ENCODE data around the gene FNBP1L.

Gene FNBP1L

DNA sequence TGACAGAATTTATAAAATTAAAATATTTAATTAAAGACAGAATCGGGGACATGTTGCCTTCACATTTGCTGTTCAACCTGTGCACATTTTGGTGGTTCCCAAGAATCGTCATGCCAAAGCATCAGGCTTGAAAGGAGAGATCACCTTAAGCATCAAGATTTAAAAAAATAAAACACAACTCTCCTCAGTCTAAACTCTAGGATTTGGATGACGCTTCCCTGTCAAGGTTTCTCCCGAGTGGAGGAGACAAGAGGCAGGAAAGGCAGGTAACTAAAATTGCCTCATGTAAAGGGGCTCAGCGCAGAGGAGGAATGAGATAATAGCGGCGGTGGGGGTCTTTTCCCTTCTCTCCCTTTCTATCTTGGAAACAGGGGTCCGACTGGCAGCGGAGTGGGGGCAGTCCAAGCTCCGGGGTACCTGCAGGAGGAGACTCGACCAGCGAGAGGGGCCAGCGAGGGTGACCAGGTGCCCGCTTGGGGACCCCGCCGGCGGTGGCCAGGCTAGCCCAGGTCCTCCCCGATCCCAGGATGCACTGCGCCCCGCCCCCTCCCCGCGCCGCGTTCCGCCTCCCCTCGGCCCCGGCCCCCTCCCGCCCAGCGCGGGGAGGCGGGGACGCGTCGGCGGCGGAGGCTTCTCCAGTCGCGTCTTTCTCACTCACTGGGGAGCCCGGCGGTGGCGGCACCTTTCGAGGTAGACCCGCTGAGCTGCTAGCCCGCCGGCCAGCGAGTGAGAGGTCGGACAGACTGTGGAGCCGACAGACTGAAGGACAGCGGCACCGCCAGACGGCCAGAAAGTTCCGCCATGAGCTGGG, at the start of gene FNBP1L:
Gene FNBP1L, plus strand, starts transcription at position 638 of the 811 bp plus-strand sequence. Its CDS starts 164 bp downstream, at position 802.
- DNase-seq (ENCODE audit: low read depth in 2 of 2) = peak in 1 of 2 donors; percentile 41

DNA sequence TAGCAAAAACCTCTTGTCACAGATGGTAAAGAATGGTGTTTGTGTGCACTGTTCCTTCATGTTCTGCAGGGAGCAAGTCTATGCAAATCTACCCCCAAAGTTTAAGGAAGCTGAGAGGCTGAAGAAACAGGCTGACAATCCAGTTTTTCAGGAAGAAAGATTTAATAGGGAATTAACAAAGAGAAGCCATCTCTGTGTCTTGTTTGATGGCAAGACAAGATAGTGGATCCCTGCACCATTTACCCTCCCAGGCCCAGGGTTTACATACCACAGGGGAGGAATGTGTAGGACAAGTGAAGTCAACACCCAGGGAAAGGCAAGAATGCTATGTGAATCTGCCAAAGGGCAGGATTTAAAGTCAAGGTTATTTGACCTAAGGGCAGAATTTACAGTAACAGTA, 48.1 kb upstream of the FNBP1L start:
- DNase-seq (ENCODE audit: low read depth in 2 of 2) = no peak

DNA sequence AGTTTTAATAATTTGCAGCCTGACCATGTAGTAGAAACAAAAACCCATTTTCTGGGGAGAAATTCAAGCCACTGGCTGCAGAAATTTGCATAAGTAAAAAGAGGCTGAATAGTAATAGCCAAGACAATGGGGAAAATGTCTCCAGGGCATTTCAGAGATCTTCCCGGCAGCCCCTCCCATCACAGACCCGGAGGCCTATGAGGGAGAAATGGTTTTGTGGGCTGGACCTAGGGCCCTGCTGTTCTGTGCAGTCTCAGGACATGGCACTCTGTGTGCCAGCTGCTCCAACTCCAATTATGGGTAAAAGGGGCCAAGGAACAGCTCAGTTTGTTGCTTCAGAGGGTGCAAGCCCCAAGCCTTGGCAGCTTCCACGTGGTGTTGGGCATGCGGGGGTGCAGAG, 39.7 kb upstream of the FNBP1L start:
- DNase-seq (ENCODE audit: low read depth in 2 of 2) = no peak

DNA sequence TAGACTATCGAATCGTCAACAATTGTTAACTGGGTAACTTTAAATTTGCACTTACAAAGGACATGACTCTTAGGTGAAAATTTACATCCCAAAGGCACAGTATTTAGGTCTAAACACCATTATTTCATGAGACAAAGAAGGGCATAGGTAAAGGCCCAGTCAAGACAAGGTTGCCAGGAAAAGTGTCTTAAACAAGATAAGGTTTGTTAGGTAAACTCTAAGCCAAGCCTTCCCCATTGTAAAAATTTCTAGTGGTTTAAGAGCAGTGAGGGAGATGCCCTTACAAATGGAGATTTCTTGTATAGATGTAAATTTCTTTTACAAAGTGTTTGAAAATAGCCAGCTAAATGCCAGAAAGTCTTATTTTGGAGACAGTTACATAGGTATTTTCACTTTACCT, 36.9 kb upstream of the FNBP1L start:
- no peak for DNase-seq (ENCODE audit: low read depth in 2 of 2)

DNA sequence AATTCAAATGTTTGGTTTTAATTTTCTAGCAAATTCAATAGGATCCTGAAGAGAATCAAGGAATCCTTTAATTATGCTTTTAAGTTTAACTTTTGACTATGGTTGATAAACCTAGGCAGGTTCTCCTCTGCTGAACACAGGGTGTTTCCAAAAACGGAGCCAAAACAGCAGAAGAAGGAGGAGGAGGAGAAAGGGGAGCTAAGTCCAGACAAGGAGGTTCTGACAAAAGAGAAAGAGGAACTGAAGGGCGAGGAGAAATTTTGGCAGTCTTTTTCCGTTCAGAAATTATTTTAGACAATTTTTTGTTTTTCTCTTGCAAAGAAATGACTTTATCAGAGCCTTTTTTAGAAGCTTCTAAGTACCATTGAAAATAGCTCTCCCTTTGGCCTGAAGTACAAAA, 33.2 kb upstream of the FNBP1L start:
- DNase-seq (ENCODE audit: low read depth in 2 of 2) = no peak

DNA sequence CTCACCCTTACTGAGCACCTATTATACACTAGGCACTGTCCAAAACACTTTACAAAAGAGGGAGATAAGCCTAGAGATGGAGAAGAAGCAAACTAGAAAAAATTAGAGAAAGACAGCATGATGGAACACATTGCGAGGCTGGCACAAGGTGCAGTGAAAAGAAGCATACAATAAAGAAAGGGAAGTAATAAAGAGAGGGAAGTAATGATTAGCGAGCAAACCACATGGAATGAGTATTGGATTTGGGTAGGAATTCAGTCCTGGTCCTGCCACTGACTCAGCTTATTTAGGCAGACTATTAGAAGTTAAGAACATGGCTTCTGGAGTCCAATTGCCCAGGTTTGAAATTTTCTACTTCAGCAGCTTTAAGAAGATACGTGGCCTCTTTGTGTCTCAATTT, 32.6 kb upstream of the FNBP1L start:
- no peak for DNase-seq (ENCODE audit: low read depth in 2 of 2)

DNA sequence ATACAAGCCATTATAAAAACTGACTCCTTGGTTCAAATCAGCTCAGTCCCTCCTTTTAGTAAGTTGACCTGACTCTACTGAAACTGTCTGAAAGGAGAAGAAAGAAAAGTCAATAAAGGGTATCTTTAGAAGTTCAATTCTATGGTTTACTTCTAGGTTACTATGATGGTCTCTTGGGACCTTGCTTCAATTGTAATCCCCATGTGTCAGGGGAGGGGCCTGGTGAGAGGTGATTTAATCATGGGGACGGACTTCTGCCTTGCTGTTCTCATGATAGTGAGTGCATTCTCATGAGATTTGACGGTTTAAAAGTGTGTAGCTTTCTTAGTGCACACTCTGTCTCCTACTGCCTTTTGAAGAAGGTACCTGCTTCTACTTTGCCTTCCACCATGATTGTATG, 31.7 kb upstream of the FNBP1L start:
- no peak for DNase-seq (ENCODE audit: low read depth in 2 of 2)

DNA sequence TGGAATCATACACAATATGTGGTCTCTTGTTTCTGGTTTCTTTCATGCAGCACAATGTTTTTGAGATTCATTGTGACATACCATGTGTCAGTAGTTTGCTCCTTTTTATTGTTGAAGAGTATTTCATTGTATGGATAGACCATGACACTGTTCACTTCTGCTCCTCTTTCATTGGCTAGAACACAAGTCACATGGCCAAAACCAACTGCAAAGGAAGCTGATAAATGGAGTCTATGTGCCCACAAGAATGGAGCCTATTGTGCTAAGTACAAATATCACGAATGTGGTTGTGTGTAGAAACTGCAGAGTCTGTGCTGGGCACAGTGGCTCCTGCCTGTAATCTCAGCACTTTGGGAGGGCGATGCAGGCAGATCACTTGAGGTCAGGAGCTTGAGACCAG, 28.6 kb upstream of the FNBP1L start:
- no peak for DNase-seq (ENCODE audit: low read depth in 2 of 2)

DNA sequence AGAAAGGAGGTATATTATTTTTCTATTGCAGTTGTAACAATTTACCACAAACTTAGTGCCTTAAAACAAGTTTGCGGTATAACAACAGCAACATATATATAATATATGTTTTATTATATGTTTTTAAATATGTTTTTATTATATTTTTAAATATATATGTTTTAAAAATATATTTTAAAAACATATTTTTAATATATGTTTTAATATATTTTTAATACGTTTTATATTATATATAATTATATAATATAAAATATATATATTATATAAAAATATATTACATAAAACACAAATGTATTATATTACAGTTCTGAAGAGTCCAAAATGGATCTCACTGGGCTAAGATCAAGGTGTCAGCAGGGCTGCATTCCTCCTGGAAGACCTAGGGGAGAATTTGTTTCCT, 27.5 kb upstream of the FNBP1L start:
- no peak for DNase-seq (ENCODE audit: low read depth in 2 of 2)

DNA sequence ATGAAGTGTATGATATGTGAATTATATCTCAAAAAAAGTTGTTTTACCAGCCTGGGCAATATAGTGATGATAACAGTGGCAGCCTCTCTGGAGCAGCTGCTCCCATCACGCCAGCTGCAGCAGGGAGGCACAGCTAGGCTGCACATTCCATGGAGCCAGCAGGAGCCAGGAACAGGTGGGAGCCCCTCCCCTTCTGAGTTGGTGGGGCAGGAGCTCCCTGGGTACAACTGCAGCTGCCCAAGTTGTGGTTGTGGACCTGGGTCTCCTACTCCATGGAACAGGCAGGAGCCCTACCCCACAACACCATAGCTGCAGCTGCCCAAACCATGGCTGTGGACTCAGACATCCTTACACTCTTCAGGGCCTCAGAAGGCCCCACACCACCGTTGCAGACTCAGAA, 21.7 kb upstream of the FNBP1L start:
- no peak for DNase-seq (ENCODE audit: low read depth in 2 of 2)

DNA sequence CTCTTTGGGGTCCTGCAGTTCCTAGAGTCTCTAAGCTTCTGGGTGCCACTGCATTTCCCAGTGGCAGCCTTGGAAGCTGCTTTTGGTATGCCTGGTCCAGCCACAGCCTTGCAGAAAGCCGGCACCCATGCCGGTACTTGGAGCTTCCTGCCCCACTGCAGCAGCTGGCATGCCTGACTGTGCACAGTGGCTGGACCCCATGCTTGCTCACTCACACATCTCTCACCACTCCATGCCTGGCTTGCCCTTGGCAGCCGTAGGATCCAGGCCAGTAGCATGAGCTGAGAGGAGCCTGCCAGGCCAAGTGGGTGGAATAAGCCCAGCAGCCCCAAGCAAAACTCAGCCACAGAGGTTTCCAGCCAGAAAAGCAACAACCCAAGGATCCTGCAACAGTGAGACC, 20.3 kb upstream of the FNBP1L start:
- DNase-seq (ENCODE audit: low read depth in 2 of 2) = no peak

DNA sequence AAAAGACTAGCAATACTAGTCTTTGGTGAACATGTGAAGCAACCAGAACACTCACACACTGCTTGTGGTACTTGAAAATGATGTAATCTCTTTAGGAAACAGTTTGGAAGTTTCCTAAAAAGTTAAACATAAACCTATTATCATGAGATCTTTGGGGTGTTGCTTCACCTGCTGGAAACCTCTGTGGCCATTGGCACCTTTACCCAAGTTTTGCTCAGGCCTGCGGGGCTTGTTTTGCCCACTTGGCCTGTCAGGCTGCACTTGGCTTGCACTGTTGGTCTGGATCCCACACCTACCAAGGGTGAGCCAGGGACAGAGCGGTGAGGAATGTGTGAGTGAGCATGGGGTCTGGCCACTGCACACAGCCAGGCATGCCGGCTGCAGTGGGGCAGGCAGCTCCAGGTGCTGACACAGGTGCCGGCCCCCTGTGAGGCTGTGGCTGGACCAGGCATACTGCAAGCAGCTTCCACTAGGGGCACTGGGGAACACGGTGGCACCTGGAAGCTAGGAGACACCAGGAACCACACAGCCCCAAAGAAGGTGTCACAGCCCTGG, 14.4 kb upstream of the FNBP1L start:
- DNase-seq (ENCODE audit: low read depth in 2 of 2) = no peak

DNA sequence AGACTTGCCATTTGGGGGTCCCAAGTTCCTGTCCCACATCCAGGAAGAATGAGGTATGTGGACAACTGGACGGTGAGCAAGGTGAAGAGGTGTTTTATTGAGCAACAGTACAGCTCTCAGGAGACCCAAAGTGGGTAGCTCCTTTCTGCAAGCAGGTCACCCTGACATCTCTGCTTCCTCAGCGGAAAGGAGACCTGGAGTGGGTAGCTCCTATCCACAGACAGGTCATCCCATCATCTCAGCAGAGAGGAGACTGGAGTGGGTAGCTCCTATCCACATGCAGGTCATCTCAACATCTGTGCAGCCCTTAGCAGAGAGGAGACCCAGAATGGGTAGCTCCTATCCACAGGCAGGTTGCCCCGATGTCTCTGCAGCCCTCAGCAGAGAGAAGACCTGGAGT, 13.8 kb upstream of the FNBP1L start:
- no peak for DNase-seq (ENCODE audit: low read depth in 2 of 2)

DNA sequence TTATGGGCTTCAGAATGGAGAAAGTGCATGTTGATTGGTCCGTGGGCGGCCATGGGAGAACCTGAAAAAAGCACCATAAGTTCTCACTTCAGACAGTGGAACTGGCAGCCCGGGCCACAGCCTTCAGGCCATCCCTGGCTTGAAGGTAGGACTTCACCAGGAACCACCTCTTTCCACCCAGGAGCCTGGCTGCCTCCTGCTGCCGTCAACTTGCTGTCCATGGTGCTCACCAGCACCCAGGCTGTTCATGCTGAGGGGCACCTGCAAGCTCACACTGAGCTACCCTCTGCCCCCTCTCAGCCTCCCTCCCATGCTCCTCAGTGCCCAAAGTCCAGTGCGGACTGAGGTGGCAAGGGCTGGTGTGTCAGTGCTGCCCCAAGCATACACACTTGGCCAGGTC, 12.9 kb upstream of the FNBP1L start:
- DNase-seq (ENCODE audit: low read depth in 2 of 2) = no peak

DNA sequence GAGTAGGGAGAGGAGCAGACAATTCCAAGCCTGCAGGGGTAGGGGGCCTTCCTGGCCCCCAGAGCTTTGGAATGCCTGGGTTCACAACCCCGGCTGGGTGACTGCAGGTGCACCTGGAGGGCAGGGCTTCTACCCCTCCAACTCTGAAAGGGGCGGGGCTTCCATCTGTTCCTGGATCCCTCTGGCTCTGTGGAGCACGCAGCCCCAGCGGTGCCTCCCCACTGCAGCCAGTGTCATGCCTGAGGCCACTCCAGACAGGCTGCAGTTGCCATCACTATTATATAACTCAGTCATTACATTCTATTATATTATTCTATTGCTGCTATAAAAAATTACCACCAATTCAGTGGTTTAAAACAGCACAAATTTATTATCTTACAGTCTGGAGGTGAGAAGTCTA, 12.5 kb upstream of the FNBP1L start:
- DNase-seq (ENCODE audit: low read depth in 2 of 2) = no peak

DNA sequence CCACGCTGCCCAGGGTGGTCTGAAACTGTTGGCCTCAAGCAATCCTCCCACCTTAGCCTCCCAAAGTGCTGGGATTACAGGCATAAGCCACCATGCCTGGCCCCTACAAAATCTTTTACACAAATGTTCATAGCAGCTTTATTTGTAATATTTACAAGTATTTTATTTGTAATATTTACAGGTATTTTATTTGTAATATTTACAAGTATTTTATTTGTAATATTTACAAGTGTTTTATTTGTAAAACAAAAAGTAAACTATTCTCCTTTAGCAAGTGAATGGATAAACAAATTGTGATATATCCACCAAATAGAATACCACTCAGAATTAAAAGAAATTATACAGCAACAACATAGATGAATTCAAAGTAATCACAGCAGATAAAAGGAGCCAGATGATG, 11.4 kb upstream of the FNBP1L start:
- no peak for DNase-seq (ENCODE audit: low read depth in 2 of 2)

DNA sequence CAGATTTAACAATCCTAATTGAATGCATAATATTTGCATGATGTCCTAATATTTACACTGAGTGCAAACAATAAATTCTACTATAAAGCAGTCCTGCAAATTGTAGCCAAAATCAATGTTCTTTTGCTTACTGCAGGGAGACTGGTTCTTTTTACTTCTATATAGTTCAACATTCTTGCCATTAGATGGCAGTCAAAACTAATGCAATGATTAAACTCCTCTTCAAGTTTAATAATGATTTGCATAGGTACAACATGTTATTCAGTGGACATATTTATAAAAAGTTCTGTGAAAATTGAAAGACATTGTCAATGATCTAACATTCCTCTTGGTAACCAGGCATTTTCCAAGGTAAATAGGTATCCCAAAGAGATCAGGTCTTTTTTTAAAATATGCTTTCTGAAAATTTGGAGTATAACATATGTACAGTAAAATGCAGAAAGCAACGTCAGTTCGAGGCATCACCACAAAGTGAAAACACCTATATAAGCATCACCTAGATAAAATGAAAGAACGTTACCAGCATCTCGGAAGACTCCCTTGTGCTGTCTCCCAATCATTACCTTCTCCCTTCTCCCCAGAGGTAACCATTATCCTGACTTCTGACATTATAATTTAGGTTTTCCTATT, 9.8 kb upstream of the FNBP1L start:
- no peak for DNase-seq (ENCODE audit: low read depth in 2 of 2)

DNA sequence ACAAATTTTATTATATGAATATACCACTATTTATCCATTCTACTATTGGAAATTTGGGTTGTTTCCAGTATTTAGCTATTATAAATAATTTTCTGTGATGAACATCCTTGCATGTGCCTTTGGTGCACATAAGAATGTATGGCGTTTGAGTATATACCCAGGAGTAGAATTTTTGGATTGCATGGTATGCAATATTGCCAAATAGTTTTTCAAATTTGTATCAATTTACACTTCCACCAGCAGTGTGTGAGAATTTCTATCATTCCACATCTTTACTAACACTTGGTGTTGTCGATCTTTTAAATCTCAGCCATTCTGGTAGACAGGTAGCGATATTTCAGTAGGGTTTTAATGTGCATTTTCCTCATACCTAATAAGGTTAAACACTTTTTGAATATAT, 9.2 kb upstream of the FNBP1L start:
- no peak for DNase-seq (ENCODE audit: low read depth in 2 of 2)

DNA sequence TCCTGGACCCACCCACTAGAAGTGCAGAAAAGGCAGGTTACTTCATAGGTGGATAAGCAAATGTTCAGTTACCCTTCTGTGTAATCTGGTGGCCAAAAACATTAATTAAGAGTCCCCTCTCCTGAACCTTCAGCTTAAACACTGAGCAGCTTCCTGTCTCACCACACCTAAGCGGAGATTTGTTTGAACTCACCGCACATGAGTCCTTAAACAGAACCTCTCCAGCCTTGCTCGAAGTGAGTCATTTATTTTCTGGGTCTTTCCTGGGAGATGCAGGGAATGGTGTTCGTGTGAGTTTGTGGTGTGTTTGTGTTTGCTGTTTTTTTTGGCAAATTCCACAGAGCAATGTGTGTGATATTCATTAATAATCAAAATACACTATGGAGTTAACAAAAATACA, 7.6 kb upstream of the FNBP1L start:
- DNase-seq (ENCODE audit: low read depth in 2 of 2) = no peak

DNA sequence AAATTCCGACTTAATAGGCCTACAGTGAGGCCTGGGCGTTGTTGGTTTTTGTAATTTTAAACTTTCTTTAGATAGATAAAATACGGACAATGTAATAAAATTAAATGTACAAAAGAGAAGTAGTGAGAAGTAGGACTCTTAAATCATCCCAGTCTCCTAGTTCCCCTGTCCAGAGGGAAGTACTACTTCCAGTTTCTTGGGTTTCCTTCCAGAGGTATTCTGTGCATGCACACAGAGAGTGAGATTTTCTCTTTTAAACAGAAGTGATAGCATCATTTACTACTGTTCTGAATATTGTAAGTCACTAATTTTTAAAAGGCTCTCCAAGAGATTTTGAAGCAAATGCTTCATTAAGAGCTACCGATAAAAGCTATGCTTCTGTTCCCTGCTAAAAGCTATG, 7.2 kb upstream of the FNBP1L start:
- no peak for DNase-seq (ENCODE audit: low read depth in 2 of 2)

DNA sequence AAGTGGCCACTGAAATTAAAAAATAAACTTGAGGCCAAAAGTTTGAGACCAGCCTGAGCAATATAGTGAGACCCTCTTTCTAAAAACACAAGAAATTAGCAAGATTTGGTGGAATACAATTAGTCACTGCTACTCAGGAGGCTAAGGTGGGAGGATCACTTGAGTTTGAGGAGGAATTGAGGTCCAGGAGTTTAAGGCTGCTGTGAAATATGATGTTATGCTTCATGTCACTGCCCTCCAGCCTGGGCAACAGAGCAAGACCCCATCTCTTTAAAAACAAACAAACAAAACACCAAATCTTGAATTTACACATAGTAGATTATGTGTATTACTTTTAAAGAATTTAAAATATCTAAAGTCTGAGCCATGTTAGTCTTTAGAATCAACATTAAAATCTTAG, 6.3 kb upstream of the FNBP1L start:
- no peak for DNase-seq (ENCODE audit: low read depth in 2 of 2)

DNA sequence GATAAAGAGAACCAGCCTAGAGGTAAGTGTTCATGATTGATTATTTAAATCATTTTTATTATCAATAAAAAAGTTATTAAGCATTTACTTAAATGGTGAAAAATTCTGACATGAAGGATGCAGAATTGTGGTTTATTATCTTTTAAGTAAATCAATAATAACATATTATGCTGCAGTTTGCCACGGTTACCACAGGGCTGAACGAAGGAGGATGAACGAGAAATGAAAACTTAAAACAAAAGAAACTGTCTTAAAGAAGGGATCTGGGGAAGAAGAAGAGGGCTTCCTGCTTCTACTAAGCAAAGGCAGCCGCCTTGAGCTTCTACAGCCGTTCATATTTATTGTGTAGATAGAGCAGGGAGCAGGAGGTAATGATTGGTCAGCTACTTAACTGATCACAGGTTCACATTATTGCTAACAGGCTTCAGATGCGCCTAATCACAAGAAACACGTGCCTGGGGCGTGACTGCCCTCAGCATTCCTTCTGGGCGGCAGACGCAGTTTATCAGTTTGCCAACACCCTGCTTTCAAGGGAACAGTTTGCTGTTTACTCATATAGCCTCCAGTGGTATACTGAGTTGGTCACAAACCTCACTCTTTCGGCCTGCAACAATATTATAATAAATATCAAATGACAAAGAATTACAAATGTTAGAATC, 5.8 kb upstream of the FNBP1L start:
- no peak for DNase-seq (ENCODE audit: low read depth in 2 of 2)

DNA sequence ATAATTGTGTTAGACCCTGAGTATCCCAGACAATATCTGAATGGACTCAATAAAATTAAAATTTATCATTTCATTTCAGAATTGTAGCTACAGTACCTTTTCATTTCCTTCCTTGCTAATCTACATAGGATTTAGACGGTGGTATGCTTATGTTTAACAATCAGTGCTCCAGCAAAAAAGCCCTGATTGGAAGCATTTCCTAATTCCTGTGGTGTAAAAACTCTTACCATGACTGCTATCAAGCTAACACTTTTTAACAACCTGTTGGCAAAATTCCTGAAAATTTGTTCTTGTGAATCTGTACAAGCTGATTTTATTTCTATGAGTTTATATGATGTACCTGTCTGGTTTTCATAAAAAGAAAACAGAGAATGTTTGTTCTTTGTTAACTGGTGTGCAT, 5.2 kb upstream of the FNBP1L start:
- DNase-seq (ENCODE audit: low read depth in 2 of 2) = no peak

Measured in stimulated activated CD4-positive, alpha-beta T cell treated with anti-CD3 and anti-CD28 coated beads, Interleukin-1b, Interleukin-23, amount 100 ng/mL, for 1 hour (primary cell).